Endodermal cell (in vitro differentiated cells): ENCODE results near the gene PPP1R14B. TPM values are rescaled to one million over a fixed set of nuclear protein-coding genes. Genes with fewer than 3 reads are reported as not detected.

ENCODE experiments used
- DNase-seq: peaks from one replicate; pipeline ENCODE4 v3.0.0-alpha.2; 2017
- H3K27ac ChIP-seq: 2 replicates; pipeline ENCODE4 v1.5.1; 2013; ENCODE audit warnings: mild to moderate bottlenecking, low read depth, low read length, moderate library complexity
- H3K27me3 ChIP-seq: 2 replicates; pipeline ENCODE4 v1.6.1; 2013; ENCODE audit warnings: mild to moderate bottlenecking, low read length, moderate library complexity; ENCODE audit not compliant: insufficient read depth, control insufficient read depth, poor library complexity, severe bottlenecking
- H3K36me3 ChIP-seq: 2 replicates; pipeline ENCODE4 v1.7.0; 2013; ENCODE audit warnings: mild to moderate bottlenecking, low read length, moderate library complexity; ENCODE audit not compliant: control insufficient read depth, insufficient read depth
- H3K4me1 ChIP-seq: one replicate; pipeline ENCODE4 v1.7.0; 2013; ENCODE audit warnings: low read length; ENCODE audit not compliant: control insufficient read depth, insufficient read depth
- H3K4me3 ChIP-seq: 2 replicates; pipeline ENCODE4 v1.5.1; 2013; ENCODE audit warnings: mild to moderate bottlenecking, low read length, moderate library complexity
- H3K9ac ChIP-seq: 2 replicates; pipeline ENCODE4 v1.6.1; 2013; ENCODE audit warnings: mild to moderate bottlenecking, low read length, moderate library complexity; ENCODE audit not compliant: poor library complexity, severe bottlenecking; ENCODE audit errors: extremely low read depth
- H3K9me3 ChIP-seq: 2 replicates; pipeline ENCODE4 v1.6.1; 2013; ENCODE audit warnings: mild to moderate bottlenecking, low read length, moderate library complexity; ENCODE audit not compliant: control insufficient read depth
- H3K27ac Mint-ChIP-seq: 2 replicates; pipeline ENCODE4 v1.8.0; 2020; ENCODE audit warnings: mixed read lengths
- H3K27me3 Mint-ChIP-seq: 2 replicates; pipeline ENCODE4 v1.8.0; 2021; ENCODE audit warnings: mild to moderate bottlenecking, mixed read lengths; ENCODE audit not compliant: insufficient read depth
- H3K36me3 Mint-ChIP-seq: 2 replicates; pipeline ENCODE4 v1.8.0; 2020; ENCODE audit warnings: low read depth, mixed read lengths
- H3K4me1 Mint-ChIP-seq: 2 replicates; pipeline ENCODE4 v1.8.0; 2020; ENCODE audit warnings: mixed read lengths
- H3K4me3 Mint-ChIP-seq: 2 replicates; pipeline ENCODE4 v1.8.0; 2020; ENCODE audit warnings: mild to moderate bottlenecking, moderate library complexity, mixed read lengths
- H3K9me3 Mint-ChIP-seq: 2 replicates; pipeline ENCODE4 v1.8.0; 2020; ENCODE audit warnings: mild to moderate bottlenecking, mixed read lengths
- WGBS, 2 experiments: methylation state at CpG; one replicate each; pipeline versions ENCODE4 v1.1.5 to v1.1.7; 2013; ENCODE audit warnings: missing lambda C conversion rate in 2 of 2, mixed read lengths in 1 of 2; ENCODE audit not compliant: insufficient coverage in 1 of 2, insufficient read length in 1 of 2; 5-methylcytosine and 5-hydroxymethylcytosine counted together
- total RNA-seq, 2 donors: library from RNA; stranded (reverse); fragmentation: NEBNext Ultra II Directional in 1 of 2; extraction: Animal tissue kit (Norgen Biotek cat#: 25700) in 1 of 2; gene quantifications; 2 replicates in 1 of 2; 3 replicates in 1 of 2; pipeline ENCODE4 v1.2.1, GENCODE V29; 2021
- TF ChIP-seq, protein P1 (sequence below): fragments of 200-600 bp; sonication (generic); conservative IDR thresholded peaks from 2 replicates; pipeline ENCODE4 v1.5.0; 2021; ENCODE audit warnings: antibody characterized with exemption, mild to moderate bottlenecking

Gene PPP1R14B
- total RNA-seq, 2 donors from 2014 or later = 228 to 265 TPM

DNA sequence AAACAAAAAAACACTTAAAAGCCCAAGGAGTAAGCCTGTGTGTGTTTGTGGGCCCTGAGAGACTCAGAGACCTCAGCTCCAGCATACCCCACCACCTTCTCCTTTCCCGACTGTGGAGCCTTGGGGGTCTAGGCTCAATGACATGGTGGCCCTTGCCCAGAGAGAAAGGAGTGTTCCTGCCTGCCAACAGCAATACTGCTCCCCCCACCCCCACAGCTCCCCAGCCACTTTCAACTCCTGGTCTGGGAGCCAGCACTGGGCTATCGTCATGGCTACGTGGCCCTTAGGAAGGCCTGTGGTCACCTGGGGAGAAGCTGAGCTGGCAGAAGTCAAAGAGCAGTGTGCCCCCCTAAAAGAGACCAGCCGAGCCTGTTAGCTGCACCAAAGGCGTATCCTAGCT, 2.6 kb downstream of the PPP1R14B start:
- Histone ChIP-seq H3K9ac (no peak overlapping the region), H3K27me3 (no peaks in the 10 kb centered on the region), H3K9me3 (no peaks in the 10 kb centered on the region), H3K36me3 (peaks cover 20% of the 10 kb centered on the region), H3K27ac (no peak overlapping the region), H3K4me3 (no peak overlapping the region), H3K4me1 (peaks cover 11% of the 10 kb centered on the region)
- H3K9me3 Mint-ChIP-seq = no peaks in the 10 kb centered on the region
- H3K4me1 Mint-ChIP-seq = peaks cover 22% of the 10 kb centered on the region
- no peaks in the 10 kb centered on the region for H3K27me3 Mint-ChIP-seq
- H3K4me3 Mint-ChIP-seq = peak overlapping the region; percentile 76
- TF ChIP-seq, protein P1, sequence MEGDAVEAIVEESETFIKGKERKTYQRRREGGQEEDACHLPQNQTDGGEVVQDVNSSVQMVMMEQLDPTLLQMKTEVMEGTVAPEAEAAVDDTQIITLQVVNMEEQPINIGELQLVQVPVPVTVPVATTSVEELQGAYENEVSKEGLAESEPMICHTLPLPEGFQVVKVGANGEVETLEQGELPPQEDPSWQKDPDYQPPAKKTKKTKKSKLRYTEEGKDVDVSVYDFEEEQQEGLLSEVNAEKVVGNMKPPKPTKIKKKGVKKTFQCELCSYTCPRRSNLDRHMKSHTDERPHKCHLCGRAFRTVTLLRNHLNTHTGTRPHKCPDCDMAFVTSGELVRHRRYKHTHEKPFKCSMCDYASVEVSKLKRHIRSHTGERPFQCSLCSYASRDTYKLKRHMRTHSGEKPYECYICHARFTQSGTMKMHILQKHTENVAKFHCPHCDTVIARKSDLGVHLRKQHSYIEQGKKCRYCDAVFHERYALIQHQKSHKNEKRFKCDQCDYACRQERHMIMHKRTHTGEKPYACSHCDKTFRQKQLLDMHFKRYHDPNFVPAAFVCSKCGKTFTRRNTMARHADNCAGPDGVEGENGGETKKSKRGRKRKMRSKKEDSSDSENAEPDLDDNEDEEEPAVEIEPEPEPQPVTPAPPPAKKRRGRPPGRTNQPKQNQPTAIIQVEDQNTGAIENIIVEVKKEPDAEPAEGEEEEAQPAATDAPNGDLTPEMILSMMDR = no peak
- H3K27ac Mint-ChIP-seq = peak overlapping the region; percentile 48
- peaks cover 18% of the 10 kb centered on the region for H3K36me3 Mint-ChIP-seq
- DNase-seq = no peak
- WGBS, 2 experiments = 67 to 78% methylated on average over 2 to 5 of the region's 5 CpGs

DNA sequence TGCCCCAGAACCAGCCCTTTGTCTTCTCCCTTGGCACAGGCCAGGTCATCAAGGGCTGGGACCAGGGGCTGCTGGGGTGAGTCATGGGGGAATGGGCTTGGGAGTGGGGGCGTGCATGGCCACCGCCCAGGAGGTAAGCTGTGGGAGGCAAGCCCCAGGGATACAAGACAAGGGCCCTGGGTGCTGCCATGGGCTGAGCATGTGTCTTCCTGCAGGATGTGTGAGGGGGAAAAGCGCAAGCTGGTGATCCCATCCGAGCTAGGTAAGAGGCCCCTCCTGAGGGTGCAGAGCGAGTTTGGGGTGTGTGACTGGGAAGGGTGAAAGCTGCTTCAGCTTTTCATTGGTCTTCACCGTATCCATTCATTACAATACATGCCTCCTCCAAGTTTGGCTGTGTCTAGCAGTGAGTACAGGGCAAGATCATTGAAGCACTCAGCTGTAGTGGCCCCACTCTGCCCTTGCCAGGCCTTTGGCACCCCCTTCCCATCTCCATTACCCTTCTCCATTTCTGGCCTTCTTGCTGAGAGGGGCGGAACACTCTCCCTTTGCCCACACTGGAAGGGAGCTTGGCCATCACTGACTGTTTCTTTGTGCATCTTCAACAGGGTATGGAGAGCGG, 3.4 kb downstream of the PPP1R14B start:
- H3K4me1 ChIP-seq = peaks cover 7% of the 10 kb centered on the region
- DNase-seq = no peak
- Mint-ChIP-seq H3K4me3 (peak overlapping the region; percentile 76), H3K36me3 (peaks cover 24% of the 10 kb centered on the region), H3K27ac (peak overlapping the region; percentile 48), H3K27me3 (no peaks in the 10 kb centered on the region), H3K9me3 (no peaks in the 10 kb centered on the region), H3K4me1 (peaks cover 16% of the 10 kb centered on the region)
- no peak overlapping the region for H3K4me3 ChIP-seq
- no peaks in the 10 kb centered on the region for H3K27me3 ChIP-seq
- no peak overlapping the region for H3K27ac ChIP-seq
- 96 to 97% methylated on average over 4 to 8 of the region's 8 CpGs for WGBS, 2 experiments
- H3K36me3 ChIP-seq = peaks cover 23% of the 10 kb centered on the region
- TF ChIP-seq, protein P1 = no peak
- no peak overlapping the region for H3K9ac ChIP-seq
- no peaks in the 10 kb centered on the region for H3K9me3 ChIP-seq

DNA sequence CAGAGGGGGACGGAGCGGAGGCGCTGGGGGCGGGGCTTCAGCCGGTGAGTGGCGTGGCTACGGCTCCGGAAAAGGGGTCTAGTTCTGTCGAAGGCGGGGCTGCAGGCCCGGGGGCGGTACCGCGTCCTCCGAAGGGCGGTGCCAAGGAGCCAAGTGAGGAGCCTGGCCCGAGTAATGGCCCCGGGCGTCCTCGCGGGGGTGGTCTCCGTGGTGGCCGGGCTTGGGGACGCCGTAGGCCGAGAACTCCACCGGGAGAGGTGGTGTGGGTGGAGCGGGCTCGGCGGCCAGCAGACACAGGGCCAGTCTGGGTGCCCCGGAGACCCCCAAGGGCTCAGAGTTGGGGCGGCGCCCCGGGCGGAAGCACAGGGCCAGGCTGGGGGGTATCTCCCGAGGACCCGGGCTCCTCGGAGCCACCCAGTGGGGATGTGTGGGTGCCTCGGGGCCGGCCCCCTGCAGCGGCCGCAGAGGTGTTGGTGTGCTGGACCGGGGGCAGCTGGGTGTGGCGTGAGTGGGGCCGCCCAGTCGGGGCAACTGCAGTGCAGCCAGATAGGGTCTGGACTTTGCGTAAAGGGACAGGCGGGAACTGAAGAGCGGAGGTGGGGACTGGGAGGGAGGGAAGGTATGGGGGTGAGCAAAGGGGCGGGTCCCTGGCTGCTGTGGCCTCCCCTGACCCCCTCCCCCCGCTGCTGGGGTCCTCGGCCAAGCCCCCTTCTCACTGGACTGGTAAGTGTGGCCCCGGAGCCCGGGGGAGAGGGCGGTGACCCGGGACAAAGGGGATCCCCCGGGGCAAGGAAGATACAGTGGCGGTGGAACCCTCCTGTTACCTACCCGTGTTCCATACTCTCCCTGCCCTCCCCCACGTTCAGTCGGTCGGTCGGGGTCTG, 5.0 kb downstream of the PPP1R14B start:
- Mint-ChIP-seq H3K4me3 (peak overlapping the region; percentile 76), H3K4me1 (peaks cover 9% of the 10 kb centered on the region), H3K27ac (peak overlapping the region; percentile 96), H3K9me3 (no peaks in the 10 kb centered on the region), H3K27me3 (no peaks in the 10 kb centered on the region), H3K36me3 (peaks cover 33% of the 10 kb centered on the region)
- peaks cover 4% of the 10 kb centered on the region for H3K4me1 ChIP-seq
- TF ChIP-seq, protein P1 = peak; percentile 16
- H3K9me3 ChIP-seq = no peaks in the 10 kb centered on the region
- H3K9ac ChIP-seq = peak overlapping the region; percentile 64
- peak overlapping the region; percentile 95 for H3K4me3 ChIP-seq
- DNase-seq = peak; percentile 86
- no peaks in the 10 kb centered on the region for H3K27me3 ChIP-seq
- H3K27ac ChIP-seq = peak overlapping the region; percentile 68
- WGBS, 2 experiments = 1 to 2% methylated on average over 11 to 63 of the region's 63 CpGs
- peaks cover 28% of the 10 kb centered on the region for H3K36me3 ChIP-seq
